Ovary (tissue), 10 donors: ENCODE measurements around the gene KCNQ4. TPM values are rescaled to one million over a fixed set of nuclear protein-coding genes. Genes with fewer than 3 reads are reported as not detected.

Experiments used
- DNase-seq, 5 donors: peaks; one replicate each; pipeline ENCODE4 v3.0.0-alpha.2; 2019 to 2020
- H3K27ac ChIP-seq, 2 donors: fragments of 200-600 bp; one replicate each; pipeline versions ENCODE4 v1.5.1 to v1.8.0; 2019 to 2022
- H3K27me3 ChIP-seq: fragments of 200-600 bp; one replicate; pipeline ENCODE4 v1.8.0; 2022
- H3K36me3 ChIP-seq: fragments of 200-600 bp; sonication (generic); one replicate; pipeline ENCODE4 v1.5.1; 2019
- H3K4me1 ChIP-seq: one replicate; pipeline ENCODE4 v1.8.1; 2013; ENCODE audit warnings: mild to moderate bottlenecking, moderate library complexity; ENCODE audit not compliant: insufficient read depth
- H3K4me3 ChIP-seq: fragments of 200-600 bp; sonication (generic); one replicate; pipeline ENCODE4 v1.5.1; 2017
- H3K9me3 ChIP-seq, 2 donors: fragments of 200-600 bp in 1 of 2; sonication (generic) in 1 of 2; one replicate each; pipeline versions ENCODE4 v1.5.1 to v1.8.1; 2013 to 2019; ENCODE audit warnings: mild to moderate bottlenecking in 1 of 2, moderate library complexity in 1 of 2
- EP300 ChIP-seq: sonication (generic); formaldehyde crosslinking; IDR thresholded peaks from one replicate; pipeline ENCODE4 v1.6.1; 2017; ENCODE audit warnings: antibody characterized with exemption
- POLR2A ChIP-seq: fragments of 450-650 bp; IDR thresholded peaks from one replicate; pipeline ENCODE4 v1.6.1; 2017; ENCODE audit warnings: antibody characterized with exemption, mild to moderate bottlenecking, moderate library complexity
- WGBS, 3 donors: extraction: QIAGEN DNeasy Blood & Tissue Kit in 1 of 3; methylation state at CpG; one replicate each; pipeline versions ENCODE4 v1.1.5 to v1.1.7; 2013 to 2017; 5-methylcytosine and 5-hydroxymethylcytosine counted together
- intact Hi-C, 4 donors: fragments of 100-400 bp; cut with DNase I; formaldehyde crosslinking; loops; one replicate each; pipeline versions ENCODE4 v1.11.0 to v1.15.1; 2022 to 2023
- long read RNA-seq, 3 donors: library from polyadenylated mRNA in 2 of 3; unstranded in 2 of 3; transcript quantifications; one replicate each; pipeline ENCODE4 v2.0.0 and lab custom pipeline, GENCODE V29; 2021 to 2026
- polyA plus RNA-seq, 2 donors: library from polyadenylated mRNA; stranded (reverse); fragments of 200-250 nt in 1 of 2; fragments of 350-450 nt in 1 of 2; fragmentation: Illumina TruSeq in 1 of 2; extraction: RNeasy Lipid Tissue Mini Kit (QIAGEN cat#74804) in 1 of 2; gene quantifications; one replicate each; pipeline ENCODE4 v1.2.3, GENCODE V29; 2013 to 2014
- total RNA-seq, 7 donors: library from RNA; depleted of rRNA in 2 of 7; stranded (reverse); fragments of >200 nt in 2 of 7; fragmentation: NEBNext Ultra II Directional in 3 of 7; extraction: Animal tissue kit (Norgen Biotek cat#: 25700) in 3 of 7; gene quantifications; one replicate each; pipeline versions ENCODE4 v1.1.0 to v1.2.4, GENCODE V29; 2016 to 2023
- TF ChIP-seq, protein P1 (sequence below), 3 donors: fragments of 450-650 bp in 2 of 3; fragments of 200-600 bp in 1 of 3; IDR thresholded peaks; one replicate each; pipeline versions ENCODE4 v1.5.1 to v1.8.0; 2016 to 2022; ENCODE audit warnings: antibody characterized with exemption in 3 of 3, mild to moderate bottlenecking in 1 of 3
- donor health status: DM: no; HTN: no; CAD: no; lungs with moderate emphysema.
- donor health status: DM: no; HTN: no; CAD: no.
- donor health status: Bipolar disorder and iron deficiency.
- donor health status: DM: yes; HTN: yes; CAD: no.
- donor health status: DM: no; HTN: no; CAD: no.
- donor health status: DM: yes; HTN: yes; CAD: no.

The KCNQ4 gene
- total RNA-seq (1 to 10 TPM in 2 of 7 donors, under 1 TPM in 5; 0.36 to 3.1 (median 0.84) TPM), polyA plus RNA-seq (1 to 10 TPM in 1 of 2 donors, under 1 TPM in 1; 0.73 to 1.1 TPM)
- long read RNA-seq, donor 1: 0 reads
- long read RNA-seq, donor 2: 0 reads
- long read RNA-seq, donor 3, full-length matches to known transcripts: 1 of 3 reads
- long read RNA-seq, donor 3, partial matches to known transcripts: 0 of 3 reads
- long read RNA-seq, donor 3, other reads (novel, unspliced or antisense): 2 of 3 reads

DNA sequence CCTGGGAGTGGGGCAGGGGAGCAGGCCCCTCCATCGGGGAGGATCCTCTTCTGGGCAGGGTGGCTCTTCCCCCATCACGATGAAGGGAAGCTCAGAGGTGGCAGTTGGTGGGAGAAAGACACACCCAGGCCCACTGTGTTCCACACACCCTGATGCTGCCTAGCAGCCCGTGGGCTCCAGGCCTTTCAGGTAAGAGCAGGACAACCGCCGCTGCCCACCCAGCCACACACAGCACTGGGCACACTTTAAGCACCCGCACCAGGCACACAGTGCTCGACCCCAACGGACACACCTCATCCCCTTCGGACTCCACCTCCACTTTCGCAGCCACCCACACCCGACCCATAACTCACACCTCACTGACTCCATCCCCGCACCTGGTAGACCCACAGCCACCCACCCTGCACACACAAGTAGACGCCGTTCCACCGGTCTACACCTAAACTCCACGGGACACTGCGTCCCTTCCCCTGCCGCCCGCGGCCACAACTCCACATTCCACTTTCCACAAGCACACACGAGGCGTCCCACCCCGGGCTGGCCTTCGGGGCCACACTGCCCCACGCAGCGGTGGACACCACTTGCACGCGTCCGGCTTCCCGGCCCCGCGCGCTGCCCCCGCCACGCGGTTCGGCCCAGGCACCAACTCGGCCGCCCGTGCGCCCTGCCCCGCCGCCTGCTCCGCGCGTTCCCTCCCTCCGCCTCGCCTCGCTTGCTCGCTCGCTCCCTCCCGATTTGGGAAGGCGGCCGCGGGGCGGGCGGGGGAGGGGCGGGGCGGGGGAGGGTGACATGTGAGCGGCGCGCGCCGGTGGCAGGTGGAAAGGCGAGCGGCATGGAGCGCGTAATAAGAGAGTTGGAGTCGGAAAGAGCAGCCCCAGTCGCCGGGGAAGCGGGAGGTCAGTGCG, at the start of gene KCNQ4:
Gene KCNQ4 (plus strand): TSS at position 787 of the 905 bp plus-strand sequence. CDS start 307 bp downstream, outside the sequence.
- peak; percentile 61 to 73 (median 70) for DNase-seq
- peaks cover 9% of the 10 kb centered on the region for H3K4me1 ChIP-seq
- intact Hi-C loops: loop anchor here in 1 of 4 donors (10.0 kb wide), 1 partner anchor 62 kb away; no protein-coding TSS in a partner anchor
- peak within 1 kb of the TSS; percentile 50 for H3K4me3 ChIP-seq
- no peaks in the 10 kb centered on the region for H3K27me3 ChIP-seq
- no peaks in the 10 kb centered on the region for H3K36me3 ChIP-seq
- TF ChIP-seq, protein P1, sequence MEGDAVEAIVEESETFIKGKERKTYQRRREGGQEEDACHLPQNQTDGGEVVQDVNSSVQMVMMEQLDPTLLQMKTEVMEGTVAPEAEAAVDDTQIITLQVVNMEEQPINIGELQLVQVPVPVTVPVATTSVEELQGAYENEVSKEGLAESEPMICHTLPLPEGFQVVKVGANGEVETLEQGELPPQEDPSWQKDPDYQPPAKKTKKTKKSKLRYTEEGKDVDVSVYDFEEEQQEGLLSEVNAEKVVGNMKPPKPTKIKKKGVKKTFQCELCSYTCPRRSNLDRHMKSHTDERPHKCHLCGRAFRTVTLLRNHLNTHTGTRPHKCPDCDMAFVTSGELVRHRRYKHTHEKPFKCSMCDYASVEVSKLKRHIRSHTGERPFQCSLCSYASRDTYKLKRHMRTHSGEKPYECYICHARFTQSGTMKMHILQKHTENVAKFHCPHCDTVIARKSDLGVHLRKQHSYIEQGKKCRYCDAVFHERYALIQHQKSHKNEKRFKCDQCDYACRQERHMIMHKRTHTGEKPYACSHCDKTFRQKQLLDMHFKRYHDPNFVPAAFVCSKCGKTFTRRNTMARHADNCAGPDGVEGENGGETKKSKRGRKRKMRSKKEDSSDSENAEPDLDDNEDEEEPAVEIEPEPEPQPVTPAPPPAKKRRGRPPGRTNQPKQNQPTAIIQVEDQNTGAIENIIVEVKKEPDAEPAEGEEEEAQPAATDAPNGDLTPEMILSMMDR (IDR thresholded peaks at IDR 0.05): no peak
- TF ChIP-seq POLR2A (no peak), EP300 (no peak)
- 4 to 9% (median 8%) methylated on average over 43 to 73 of the region's 73 CpGs for WGBS, 3 donors
- no peak within 1 kb of the TSS for H3K27ac ChIP-seq
- H3K9me3 ChIP-seq: no peaks in the 10 kb centered on the region

DNA sequence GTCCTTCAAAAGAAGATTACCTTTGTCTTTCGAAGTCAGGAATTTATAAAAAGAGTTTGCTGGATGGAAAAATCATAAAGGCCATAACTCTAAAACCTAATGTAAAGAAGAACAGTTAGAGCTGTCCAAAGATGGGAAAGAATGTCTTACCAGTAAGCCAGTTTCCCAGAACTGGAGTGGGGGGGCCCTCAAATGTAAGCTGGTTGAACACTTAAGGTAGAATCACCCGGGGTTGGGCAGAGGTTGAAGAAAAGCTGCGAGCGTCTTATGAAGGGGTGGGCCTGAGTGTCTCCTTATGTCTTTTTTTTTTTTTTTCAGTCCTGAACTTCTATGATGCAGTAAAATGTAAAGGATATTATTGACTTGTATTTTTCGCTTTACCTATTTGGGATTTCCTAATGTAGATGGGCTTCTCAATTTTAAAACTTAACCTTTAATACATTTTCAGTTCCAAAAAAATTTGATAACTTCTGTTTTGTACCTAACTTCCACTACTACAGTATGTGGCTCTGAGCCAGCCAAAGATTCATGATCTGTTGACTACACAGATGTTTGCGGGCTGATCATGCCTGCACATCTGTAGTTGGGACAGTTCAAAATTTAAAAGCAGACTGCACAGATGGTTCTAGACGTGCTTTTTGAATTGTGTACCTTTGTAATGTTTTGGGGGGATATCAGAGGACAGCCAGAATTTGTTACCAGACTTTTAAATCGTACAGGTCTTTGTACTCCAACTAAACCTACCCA, 48.5 kb upstream of the KCNQ4 start:
- 79 to 81% (median 81%) methylated on average over 8 of the region's 8 CpGs for WGBS, 3 donors
- H3K27me3 ChIP-seq: no peaks in the 10 kb centered on the region
- H3K36me3 ChIP-seq: no peaks in the 10 kb centered on the region
- TF ChIP-seq EP300: no peak
- TF ChIP-seq POLR2A: no peak
- TF ChIP-seq, protein P1 (IDR thresholded peaks at IDR 0.05): no peak
- intact Hi-C loops: no loop called here
- no peak for DNase-seq
- H3K9me3 ChIP-seq: no peaks in the 10 kb centered on the region
- peaks cover 1% of the 10 kb centered on the region for H3K4me1 ChIP-seq
- H3K27ac ChIP-seq: no peak overlapping the region
- no peak overlapping the region for H3K4me3 ChIP-seq

DNA sequence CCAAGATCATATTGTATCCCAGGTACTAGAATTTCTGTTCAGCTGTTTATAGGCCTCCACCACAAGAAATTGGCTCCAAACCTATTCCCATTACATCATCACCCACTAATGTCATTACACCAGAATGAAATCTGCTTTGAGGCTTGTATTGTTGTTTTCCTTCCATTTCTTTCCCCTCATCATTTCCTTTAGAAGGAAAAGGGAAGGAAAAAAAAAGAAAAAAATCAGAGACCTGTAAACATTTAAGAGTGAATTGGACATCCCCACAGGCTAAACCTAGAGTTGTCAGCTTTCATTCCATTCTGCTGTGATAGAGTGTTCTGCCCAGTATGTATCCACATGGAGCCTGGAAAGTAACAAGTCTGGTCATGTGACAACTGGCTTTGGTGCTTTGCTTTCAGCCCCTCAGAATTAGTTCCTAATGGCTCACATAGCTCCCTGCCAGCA, 47.5 kb upstream of the KCNQ4 start:
- TF ChIP-seq, protein P1 (IDR thresholded peaks at IDR 0.05): no peak
- no peak for TF ChIP-seq EP300
- no peak for TF ChIP-seq POLR2A
- Histone ChIP-seq H3K4me3 (no peak overlapping the region), H3K9me3 (no peaks in the 10 kb centered on the region), H3K36me3 (no peaks in the 10 kb centered on the region), H3K4me1 (peaks cover 1% of the 10 kb centered on the region), H3K27me3 (no peaks in the 10 kb centered on the region), H3K27ac (no peak overlapping the region)
- no peak for DNase-seq
- intact Hi-C loops: no loop called here

DNA sequence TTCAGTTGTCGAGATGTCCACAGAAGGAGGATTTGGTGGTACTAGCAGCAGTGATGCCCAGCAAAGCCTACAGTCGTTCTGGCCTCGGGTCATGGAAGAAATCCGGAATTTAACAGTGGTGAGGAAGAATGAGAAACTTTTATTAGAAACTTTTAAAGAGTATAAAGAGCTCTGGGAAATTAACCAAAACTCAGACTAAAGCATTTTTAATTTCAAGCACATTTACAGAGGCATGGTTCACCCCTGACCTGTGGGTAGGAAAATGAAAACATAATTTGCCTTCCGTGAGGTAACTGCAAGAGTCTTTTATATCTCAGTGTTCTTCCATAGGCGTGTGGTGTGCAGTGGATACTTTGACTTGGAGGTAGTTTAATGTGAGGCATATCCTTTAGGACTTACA, 44.8 kb upstream of the KCNQ4 start:
- TF ChIP-seq, protein P1 (IDR thresholded peaks at IDR 0.05): no peak
- TF ChIP-seq EP300: no peak
- no peak for TF ChIP-seq POLR2A
- no peak for DNase-seq
- H3K4me3 ChIP-seq: no peak overlapping the region
- H3K9me3 ChIP-seq: no peaks in the 10 kb centered on the region
- WGBS, 3 donors: 34 to 52% (median 35%) methylated on average over 6 of the region's 6 CpGs
- intact Hi-C loops: no loop called here
- H3K27me3 ChIP-seq: no peaks in the 10 kb centered on the region
- H3K27ac ChIP-seq: no peak overlapping the region
- peaks cover 1% of the 10 kb centered on the region for H3K4me1 ChIP-seq
- no peaks in the 10 kb centered on the region for H3K36me3 ChIP-seq
